SU-DHL-6 (cell line): ENCODE data around the gene NCS1.

Experiments
- H2AFZ ChIP-seq: fragments of 200-600 bp; sonication (generic); 2 replicates; pipeline ENCODE4 v1.6.1; 2014; ENCODE audit warnings: low read depth, mild to moderate bottlenecking, moderate library complexity, mixed read lengths, antibody characterized with exemption, low read length; ENCODE audit not compliant: severe bottlenecking
- H3F3A ChIP-seq: fragments of 200-600 bp; shearing (Covaris generic); 2 replicates; pipeline ENCODE4 v1.6.0; 2016; ENCODE audit warnings: antibody characterized with exemption, mild to moderate bottlenecking; ENCODE audit not compliant: insufficient read depth
- H3K27ac ChIP-seq: fragments of 200-600 bp; sonication (generic); 2 replicates; pipeline ENCODE4 v1.5.1; 2016; ENCODE audit warnings: low read depth, mild to moderate bottlenecking, low read length, moderate library complexity, mixed read lengths
- H3K27me3 ChIP-seq: fragments of 200-600 bp; sonication (generic), shearing (Covaris generic); 2 replicates; pipeline ENCODE4 v1.6.0; 2014; ENCODE audit warnings: mild to moderate bottlenecking, low read length
- H3K36me3 ChIP-seq: fragments of 200-600 bp; sonication (generic); 2 replicates; pipeline ENCODE4 v1.6.1; 2014; ENCODE audit warnings: mild to moderate bottlenecking, low read length, mixed read lengths
- H3K4me2 ChIP-seq: fragments of 300-600, 200-600 bp; shearing (Covaris generic), sonication (generic); 2 replicates; pipeline ENCODE4 v1.6.0; 2014; ENCODE audit warnings: low read length, low read depth, mild to moderate bottlenecking; ENCODE audit not compliant: poor library complexity, severe bottlenecking
- H3K4me3 ChIP-seq: fragments of 200-600 bp; sonication (generic); 2 replicates; pipeline ENCODE4 v1.5.1; 2014; ENCODE audit warnings: antibody characterized with exemption, low read length, mild to moderate bottlenecking, mixed read lengths; ENCODE audit not compliant: insufficient read depth, poor library complexity, severe bottlenecking
- H3K79me2 ChIP-seq: fragments of 200-600 bp; sonication (generic); 2 replicates; pipeline ENCODE4 v1.6.1; 2014; ENCODE audit warnings: mild to moderate bottlenecking, low read length, moderate library complexity; ENCODE audit not compliant: insufficient read depth
- H3K9ac ChIP-seq: fragments of 200-600 bp; sonication (generic); 2 replicates; pipeline ENCODE4 v1.7.0; 2014; ENCODE audit warnings: mild to moderate bottlenecking, low read length
- H3K9me2 ChIP-seq: fragments of 200-600 bp; sonication (generic); replicated peaks from 2 replicates; pipeline ENCODE4 v1.6.1; 2014; ENCODE audit warnings: low read length; ENCODE audit not compliant: insufficient read depth
- H3K9me3 ChIP-seq: fragments of 200-600 bp; sonication (generic); 2 replicates; pipeline ENCODE4 v1.6.1; 2014; ENCODE audit warnings: low read length, mixed read lengths; ENCODE audit not compliant: insufficient read depth
- H4K20me1 ChIP-seq: fragments of 200-600 bp; sonication (generic); 2 replicates; pipeline ENCODE4 v1.6.1; 2014; ENCODE audit warnings: low read depth, mild to moderate bottlenecking, antibody characterized with exemption, low read length, moderate library complexity, mixed read lengths
- CTCF ChIP-seq: fragments of 200-600 bp; sonication (generic); IDR thresholded peaks from one replicate; pipeline ENCODE4 v1.5.1; 2017; ENCODE audit warnings: antibody characterized with exemption, mild to moderate bottlenecking, low read length, moderate library complexity; ENCODE audit not compliant: insufficient read depth, poor library complexity, severe bottlenecking
- EZH2phosphoT487 ChIP-seq: fragments of 200-600 bp; sonication (generic), shearing (Covaris generic); conservative IDR thresholded peaks from 2 replicates; pipeline ENCODE4 v1.6.1; 2018; ENCODE audit warnings: mild to moderate bottlenecking, antibody characterized with exemption, low read length, moderate library complexity, mixed read lengths

Gene NCS1

GRCh38 chr9:130199605-130200004 is 27.4 kb downstream of the NCS1 start:
- Histone ChIP-seq H3K9ac (no peak overlapping the region), H3K27ac (no peak overlapping the region), H3K9me2 (no peaks in the 10 kb centered on the region), H3K4me3 (no peak overlapping the region), H2AFZ (no peak overlapping the region), H3F3A (no peaks in the 10 kb centered on the region), H3K36me3 (no peaks in the 10 kb centered on the region), H4K20me1 (no peaks in the 10 kb centered on the region), H3K79me2 (no peaks in the 10 kb centered on the region), H3K9me3 (no peaks in the 10 kb centered on the region), H3K4me2 (no peak overlapping the region), H3K27me3 (no peaks in the 10 kb centered on the region)
- TF ChIP-seq CTCF, result no peak
- TF ChIP-seq EZH2phosphoT487, result no peak

- Histone ChIP-seq H4K20me1 (no peaks in the 10 kb centered on the region), H3K9ac (no peak overlapping the region), H3K4me2 (no peak overlapping the region), H3K27me3 (no peaks in the 10 kb centered on the region), H3K9me3 (no peaks in the 10 kb centered on the region), H2AFZ (no peak overlapping the region), H3K36me3 (no peaks in the 10 kb centered on the region), H3K9me2 (no peaks in the 10 kb centered on the region), H3K4me3 (no peak overlapping the region), H3F3A (no peaks in the 10 kb centered on the region), H3K27ac (no peak overlapping the region), H3K79me2 (no peaks in the 10 kb centered on the region)
- TF ChIP-seq CTCF (no peak), EZH2phosphoT487 (no peak)
Measured at GRCh38 chr9:130200038-130200849, 28.0 kb downstream of the NCS1 start.

DNA sequence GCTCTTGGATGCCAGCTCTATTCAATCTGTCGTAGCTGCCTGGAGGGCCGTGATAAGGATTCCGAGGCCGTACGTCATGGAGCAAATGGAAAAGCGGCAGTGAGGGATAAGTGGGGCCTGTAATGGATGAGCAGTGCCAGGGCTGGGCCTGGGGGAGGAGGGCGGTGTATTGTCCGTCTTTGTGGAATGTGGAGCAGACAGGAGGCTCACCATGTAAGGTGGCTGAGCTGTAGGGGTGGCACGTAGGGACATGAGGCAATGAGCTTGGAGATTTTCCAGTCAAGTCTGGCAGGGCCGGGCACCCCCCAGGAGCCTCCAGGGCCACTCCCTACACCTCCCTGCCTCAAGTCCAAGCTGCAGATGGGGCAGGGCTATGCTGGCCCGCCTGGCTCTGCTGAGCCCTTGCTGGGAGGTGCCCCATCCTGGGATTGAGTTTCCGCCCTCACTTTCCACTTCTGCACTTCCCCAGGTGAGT is 29.2 kb downstream of the NCS1 start:
- no peak overlapping the region for H2AFZ ChIP-seq

More for the DNA sequence above, 29.2 kb downstream of the NCS1 start:
- Histone ChIP-seq H3K9ac (no peak overlapping the region), H3K27ac (no peak overlapping the region), H3K79me2 (no peaks in the 10 kb centered on the region), H3K27me3 (no peaks in the 10 kb centered on the region), H3K36me3 (no peaks in the 10 kb centered on the region), H3K9me3 (no peaks in the 10 kb centered on the region), H3F3A (no peaks in the 10 kb centered on the region), H3K9me2 (no peaks in the 10 kb centered on the region), H3K4me3 (no peak overlapping the region), H3K4me2 (no peak overlapping the region), H4K20me1 (no peaks in the 10 kb centered on the region)
- TF ChIP-seq EZH2phosphoT487 (no peak), CTCF (no peak)
